ENCODE data around the gene IL10RA.

Gene IL10RA

DNA sequence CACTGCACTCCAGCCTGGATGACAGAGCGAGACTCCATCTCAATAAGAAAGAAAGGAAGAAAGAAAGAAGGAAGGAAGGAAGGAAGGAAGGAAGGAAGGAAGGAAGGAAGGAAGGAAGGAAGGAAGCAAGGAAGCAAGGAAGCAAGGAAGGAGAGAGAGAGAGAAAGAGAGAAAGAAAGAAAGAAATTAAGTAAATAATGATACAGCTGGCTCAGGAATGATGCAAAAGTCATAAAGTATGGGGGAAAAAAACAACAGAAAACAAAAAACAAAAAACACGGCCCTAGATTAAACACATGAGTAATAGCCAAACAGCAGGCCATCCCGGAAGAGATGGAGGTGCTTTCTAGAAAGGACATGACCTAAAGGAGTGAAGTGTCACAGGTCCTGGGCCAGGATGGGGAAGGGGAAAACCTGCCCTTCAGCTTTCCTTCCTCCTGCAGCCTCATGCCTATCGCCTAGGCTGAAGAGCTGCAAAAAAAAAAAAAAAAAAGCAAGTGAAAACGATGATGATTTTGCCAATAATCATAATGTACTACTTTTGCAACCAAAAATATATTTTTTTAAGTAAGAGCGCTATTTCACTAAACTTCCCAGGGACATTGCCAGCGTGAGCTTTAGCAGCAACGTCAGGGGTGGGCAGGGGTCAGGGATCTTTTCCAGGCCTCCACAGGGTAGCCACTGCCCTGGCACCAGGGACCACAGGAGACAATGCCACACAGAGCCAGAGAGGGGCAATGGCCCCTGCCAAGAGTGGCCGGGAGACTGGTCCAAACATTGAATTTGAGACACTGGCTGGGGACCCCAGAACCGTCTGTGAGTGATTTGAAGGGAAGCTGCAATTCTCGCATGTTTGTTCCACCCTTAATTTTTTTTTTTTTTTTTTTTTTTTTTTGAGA, 62.5 kb downstream of the IL10RA start:
- no peak for DNase-seq

DNA sequence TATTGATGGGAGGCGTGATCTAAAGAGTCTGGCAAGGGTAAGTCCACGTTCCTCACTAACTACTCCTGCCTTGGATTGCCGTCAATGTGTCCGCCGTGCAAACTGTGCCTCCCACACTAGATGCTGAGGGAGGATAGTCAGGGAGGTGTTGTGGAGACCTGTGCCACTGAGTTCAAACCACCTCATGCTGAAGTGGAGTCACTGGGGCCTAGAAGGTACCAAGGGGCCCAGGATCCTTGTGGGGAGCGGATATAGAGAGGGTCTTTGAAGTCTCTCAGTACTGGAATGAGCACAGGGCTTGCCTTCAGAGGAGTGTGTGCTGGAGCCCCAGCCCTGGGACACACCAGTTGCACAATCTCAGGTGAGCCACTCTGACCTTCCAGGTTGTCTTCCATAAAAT, 63.6 kb downstream of the IL10RA start:
- DNase-seq: no peak

- DNase-seq: no peak
Measured at GRCh38 chr11:118050208-118050891, 64.2 kb downstream of the IL10RA start.
